Smooth muscle cell of the brain vasculature (primary cell): ENCODE data around the gene MYEOV.

Experiments used
- DNase-seq: peaks from one replicate; pipeline ENCODE4 v3.0.0-alpha.2; 2012; ENCODE audit warnings: low read depth, low spot score

The MYEOV gene

DNA sequence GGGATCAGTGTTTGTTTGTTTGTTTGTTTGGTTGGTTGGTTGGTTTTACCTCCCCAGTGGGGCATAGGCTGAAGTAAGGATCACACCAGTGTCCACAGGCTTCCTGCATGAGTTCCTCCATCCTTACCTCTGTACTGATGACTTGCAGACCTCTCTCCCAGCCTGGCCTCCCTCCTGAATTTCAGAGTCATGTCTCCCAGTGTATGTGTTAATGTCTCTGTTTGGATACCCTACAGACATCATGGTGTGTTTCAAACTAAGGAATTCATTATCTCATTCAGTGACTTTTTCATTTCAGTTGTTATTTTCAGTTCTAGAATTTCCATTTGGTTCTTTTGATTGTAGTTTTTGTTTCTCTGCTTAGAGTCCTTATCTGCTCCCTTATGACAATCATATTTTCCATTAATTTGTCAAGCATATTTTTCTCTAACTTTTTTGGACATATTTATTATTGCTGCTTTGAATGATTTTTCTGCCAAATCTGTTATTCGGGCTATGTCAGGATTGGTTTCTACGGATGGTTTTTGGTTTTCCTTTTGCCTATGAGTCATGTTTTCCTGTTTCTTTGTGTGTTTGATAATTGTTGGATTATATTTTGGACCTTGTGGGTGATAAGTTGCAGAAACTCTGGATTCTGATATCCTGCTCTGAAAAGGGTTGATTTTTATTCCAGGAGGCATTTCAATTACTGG lies 23.6 kb downstream of the MYEOV start:
- DNase-seq, result no peak

DNA sequence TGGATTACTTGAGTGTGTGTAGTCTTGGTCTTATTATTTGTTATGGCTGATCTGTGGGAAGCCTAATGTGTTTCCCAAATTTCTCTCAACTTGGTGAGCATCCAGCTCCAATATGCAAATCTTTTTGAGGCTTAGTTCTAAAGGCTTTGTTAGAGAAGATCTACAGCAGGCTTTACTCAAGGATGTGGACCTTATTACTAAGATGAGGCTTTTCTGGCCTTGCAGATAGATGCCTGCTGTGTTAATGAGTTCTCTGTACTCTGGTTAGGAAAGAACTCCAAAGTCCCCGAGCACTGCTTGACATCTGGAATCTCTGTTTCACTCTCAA lies 24.1 kb downstream of the MYEOV start:
- no peak for DNase-seq

DNA sequence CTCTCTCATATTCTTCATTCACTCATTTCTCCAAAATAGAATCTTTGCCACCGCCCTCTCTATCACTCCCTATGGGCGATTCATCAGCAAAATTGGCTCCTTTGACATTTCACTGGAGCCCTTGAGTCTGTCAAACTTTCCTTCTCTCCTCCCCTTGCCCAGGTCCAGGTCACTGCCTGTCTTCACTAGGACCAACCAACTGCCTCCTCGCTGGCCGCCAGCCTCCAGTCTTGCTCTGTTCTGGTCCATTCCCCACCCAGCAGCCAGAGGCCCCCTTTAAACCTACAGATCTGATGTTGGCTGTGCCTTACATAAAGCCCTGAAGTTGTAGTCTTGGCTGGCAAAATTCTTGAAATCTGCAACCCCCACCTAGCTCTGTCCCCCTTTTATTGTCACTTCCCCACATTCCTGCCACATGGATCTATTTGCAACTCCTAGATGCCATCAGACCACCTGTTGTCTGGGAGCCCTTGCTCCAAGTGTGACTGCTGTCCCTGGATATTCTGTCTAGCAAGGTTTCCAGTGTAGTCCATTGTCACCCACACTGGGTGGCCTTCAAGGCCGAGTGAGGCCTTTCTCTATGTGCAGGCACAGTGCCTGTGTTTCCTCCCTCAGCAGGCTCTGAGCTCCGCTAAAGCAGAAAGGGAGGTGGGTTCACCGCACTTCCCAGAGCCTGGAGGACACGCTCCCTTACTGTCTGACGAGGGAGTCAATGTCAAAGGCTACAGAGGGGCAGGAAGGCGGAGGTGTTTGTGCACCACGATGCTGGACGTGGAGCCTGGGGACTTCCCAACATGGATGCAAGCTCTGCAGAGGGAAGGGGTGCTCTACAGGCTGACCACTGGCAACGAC lies 25.5 kb downstream of the MYEOV start:
- DNase-seq, result no peak

DNA sequence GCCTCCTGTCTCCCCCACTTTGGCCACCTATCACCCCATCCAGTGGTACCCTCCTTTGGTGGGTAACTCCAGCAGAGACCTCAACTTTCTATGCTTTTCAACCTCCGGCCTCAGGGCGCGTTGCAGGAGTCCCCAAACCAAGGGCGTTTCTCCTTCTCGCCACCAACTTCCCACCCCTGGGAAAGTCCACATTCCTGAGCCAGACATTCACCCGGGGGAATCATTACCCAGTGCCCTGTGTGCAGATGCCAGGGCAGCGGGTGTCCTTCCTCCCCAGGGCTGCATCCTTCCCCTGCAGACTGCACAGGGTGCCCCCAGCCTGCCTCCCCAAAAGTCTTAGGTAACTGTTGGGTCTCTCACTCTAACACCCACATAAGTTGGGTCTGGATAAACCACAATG lies 26.4 kb downstream of the MYEOV start:
- no peak for DNase-seq

DNA sequence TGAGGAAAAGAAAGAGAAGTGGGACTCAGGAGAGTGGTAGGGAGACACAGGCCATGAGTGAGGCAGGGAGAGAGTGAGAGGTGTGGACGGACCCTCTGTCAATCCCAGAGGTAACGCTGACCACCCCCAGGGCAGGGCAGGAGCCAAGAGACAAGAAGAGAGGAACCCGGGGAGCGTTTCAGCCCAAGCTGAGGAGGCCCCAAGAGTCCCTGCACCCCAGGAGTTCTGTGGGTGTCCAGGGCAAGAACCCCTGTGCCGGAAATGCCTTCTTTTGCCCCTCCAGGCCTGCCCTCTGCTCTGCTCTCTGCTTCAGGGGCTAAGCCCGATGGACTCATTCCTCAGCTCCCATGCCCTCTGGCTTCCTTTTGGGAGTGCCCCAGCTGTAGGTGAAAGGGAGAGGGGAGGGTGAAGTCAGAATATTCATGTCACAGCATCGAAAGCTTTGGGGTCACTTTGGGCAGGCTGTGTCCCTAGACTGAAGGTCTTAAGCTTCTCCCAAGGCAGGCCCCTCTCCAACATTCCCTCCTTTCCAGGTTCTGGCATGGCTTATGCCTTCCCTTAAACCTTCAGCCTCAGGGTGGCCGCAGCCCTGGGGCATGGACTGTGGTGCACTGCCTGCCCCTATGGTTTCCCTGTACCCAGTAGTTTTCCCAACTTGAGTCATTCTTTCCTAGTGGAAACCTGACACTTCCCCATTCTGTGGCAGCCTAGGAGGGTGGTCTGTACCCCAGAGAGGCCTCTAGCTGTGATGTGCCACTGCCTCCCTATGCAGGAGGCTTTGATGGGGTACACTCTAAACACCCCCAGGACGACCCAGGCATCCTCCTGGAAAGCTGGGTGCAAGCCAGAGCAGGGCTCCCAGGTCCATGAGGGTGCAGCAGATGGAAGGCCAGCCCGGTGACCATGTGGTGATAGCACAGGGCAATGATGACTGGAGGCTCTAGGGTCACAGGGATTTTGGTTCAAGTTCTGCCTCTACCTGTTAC lies 27.1 kb downstream of the MYEOV start:
- DNase-seq, result no peak

DNA sequence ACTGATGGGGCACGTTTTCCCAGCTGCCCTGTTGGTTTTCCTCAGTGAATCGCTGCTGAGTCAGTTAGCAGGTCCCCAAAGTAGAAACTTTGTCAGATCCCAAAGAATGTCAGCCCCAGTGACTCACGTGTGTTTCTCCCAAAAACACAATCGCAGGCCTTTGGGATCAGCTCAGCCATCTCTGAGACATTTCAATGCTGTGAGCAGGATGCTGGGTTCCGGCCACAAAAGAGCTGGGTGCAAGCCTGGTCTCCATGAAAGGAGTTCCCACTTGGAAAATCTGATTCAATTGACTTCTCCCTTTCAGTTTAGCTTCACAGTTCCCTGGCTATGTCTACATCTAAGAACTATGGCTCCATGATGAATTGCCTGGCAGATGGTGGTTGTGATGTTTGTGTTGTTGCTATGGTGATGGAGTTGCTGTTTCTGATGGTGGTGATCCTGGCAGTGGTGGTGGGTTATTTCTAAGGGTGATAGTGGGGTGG lies 28.0 kb downstream of the MYEOV start:
- DNase-seq, result no peak

DNA sequence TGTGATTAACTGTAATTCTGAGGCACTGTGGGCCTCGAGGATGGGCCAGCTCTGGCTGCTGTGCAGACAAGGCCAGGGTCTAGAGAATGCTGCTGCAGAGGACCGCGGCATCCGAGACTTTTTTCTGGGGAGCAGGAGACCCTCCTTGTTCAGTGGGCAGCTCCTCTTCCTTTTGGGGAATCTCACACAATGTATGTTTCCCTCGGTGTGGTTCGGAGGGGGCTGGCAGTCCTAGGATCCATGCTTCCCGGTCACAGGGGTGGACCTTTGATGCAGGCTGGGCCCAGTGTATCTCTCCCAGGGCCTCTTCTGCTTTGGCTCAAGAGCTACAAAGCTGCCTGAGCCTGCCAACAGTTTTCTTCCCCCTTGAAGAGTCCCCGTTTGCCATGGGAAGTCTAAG lies 31.5 kb downstream of the MYEOV start:
- no peak for DNase-seq

DNA sequence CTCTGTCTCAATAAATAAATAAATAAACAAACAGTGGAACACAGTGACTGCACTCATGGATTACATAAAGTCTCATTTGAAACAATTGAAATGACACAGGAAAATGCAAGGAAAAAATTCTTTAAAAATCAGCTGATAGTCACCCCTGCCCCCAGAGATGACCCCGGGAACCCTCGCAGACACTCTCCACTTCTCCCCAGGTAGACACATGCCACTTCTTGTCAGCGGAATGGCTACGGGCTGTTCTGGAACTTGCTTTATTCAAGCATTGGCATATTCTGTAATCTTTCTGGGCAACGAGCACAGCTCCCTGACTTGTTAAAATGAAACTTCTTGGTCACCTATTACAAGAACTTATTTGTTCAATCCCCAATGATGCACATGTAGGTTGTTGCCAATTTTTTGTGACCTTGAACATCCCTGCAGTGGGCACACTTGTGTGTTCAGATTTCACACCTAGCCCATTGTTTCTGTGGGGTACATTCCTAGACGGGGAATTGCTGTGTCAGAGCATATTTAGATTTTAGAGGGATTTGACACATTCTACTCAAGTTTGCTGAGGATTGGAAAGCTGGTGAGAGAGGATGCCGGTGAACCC lies 32.8 kb downstream of the MYEOV start:
- no peak for DNase-seq

DNA sequence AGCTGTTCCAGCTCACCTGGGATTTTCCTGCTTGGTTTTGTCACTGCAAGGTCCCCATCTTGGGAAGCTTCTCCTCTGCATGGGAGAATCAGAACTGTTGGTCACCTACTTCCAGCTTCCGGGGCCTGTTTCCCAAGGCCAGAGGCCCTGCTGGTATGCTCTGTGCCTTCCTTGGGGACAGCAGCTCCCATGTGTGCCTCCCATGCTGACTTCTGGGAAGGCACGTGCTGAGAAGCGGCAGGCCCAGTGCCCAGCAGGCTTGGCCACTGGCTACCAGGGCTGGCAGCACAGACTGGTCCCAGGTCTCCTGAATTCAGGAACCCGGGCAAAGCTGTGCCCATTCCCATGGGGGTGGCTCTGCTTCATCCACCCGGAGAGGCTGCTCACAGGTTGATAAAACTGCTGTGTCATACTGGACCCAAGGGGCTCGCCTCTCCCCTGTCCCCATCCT lies 33.8 kb downstream of the MYEOV start:
- no peak for DNase-seq

DNA sequence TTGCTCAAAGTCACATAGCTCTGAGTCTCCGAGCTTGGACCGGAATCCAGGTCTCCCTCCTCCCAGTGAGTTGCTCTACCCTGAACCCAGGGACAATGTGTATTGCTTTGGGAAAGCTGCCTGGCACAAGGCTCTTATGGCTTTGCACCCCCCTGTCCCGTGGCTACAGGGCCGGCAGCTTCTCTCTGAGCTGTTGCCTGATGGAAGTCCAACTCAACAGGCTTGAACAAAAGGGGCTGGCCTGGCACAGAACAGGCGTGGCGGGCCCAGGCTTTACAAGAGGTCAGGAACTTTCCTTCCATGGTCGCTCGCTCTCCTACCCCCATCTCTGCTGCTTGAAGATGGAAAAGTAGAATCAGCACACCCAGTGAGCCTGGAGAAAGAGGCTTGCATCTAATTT lies 34.3 kb downstream of the MYEOV start:
- no peak for DNase-seq

DNA sequence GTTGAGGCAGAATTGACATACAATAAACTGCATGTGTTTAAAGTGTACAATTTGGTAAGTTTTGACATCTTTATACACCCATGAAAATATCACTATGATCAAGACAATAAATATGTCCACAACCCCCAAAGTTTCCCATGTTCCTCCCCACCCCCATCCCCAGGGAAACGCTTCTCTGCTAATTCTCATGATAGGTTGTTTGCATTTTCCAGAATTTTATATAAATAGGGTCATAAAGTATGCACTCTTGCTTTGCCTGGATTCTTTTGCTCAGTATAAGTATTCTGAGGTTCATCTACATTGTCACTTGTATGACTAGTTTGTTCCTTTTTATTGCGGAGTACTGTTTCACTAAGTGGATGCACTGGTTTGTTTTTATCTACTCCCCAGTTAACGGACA lies 35.6 kb downstream of the MYEOV start:
- no peak for DNase-seq

DNA sequence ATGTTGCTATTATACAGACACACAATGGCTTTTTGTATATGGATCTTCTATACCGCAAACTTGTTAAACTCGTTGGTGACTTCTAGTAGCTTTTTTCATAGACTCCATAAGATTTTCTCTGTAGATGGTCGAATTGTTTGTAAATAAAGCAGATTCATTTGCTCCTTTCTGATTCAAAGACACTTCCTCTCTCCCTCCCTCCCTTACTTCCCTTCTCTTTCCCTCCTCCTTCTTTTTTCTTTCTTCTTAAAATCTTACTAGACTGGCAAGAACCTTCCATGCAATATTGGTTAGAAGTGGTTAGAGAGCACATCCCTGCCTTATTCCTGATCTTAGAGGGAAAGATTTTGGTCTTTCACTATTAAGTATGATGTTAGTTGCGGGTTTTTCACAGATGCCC lies 36.4 kb downstream of the MYEOV start:
- DNase-seq, result no peak

DNA sequence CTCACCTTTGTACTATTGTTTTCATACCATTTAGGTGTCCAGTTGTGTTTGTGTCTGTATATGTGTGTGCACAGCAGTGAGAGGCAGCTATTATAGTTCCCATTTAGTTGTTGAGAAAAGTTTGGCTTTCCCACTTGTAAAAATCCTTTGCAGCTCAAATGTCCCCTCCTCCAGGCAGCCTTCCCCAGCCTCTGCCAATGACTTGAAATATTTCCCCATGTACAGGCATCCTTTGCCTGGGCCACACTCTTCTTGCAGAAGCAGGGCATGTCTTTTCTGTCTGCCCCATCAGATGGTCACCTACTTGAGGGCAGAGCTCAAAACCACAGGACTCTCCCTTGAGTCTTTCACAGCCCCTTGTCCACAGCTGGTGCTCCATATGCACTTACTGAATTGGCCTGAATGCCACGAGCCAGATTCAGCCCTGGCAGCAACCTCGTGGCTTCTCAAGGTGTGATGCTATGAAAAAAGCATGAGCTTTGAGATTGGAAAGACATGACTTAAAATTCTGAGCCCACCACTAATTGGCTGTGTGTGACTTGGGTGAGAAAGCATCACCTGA lies 39.3 kb downstream of the MYEOV start:
- DNase-seq, result no peak

DNA sequence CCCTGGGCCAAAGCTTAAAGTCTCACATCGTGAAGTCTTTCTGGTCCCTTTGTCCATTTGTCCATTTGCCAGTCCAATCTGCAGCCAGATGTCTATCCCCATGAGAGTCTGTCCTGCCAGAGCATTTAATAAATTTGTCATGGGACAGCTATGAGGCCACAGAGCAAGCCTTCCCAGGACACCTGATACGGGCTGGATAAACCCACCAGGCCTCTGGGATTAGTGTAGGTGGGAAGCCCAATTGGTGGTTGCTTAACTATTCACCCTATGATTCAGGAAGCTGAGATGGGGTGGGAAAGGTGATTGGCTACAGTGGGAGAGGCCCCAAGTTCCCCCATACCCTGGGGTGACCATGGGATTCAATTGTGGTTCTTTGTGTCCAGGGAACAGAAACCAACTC lies 39.9 kb downstream of the MYEOV start:
- no peak for DNase-seq

DNA sequence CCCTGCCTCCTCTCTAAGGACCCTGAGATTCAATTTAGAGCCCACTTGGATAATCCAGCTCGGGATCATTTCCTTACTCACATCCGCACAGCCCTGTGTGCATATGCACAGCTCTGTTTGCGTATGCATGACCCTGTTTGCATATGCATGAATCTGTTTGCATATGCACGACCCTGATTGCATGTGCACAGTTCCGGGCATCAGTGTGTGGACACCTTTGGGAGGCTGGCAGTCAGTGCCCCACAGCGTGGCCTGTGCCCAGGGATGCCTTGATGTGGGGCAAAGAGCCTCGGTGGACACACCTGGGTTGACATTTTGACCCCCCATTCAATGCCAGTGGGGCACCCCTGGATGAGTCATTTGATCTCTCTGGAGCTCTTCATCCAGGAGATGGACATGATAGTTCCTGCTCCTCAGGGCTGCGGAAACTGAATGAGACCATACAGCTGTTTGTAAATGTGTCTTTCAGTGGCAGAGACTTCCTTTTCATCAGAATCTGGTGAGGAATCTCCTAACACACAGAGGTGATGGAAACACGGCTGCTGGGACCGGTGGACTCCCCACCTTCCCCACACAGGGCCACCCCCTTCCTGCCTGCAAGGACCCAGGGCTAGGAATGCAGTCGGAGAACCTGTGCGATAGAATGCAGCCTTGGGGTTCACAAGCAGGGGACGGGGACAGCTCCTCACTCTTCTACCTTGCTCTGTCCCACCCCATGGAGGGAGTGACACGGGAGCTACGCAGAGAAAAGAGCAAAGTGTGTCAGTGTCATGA lies 41.2 kb downstream of the MYEOV start:
- no peak for DNase-seq

DNA sequence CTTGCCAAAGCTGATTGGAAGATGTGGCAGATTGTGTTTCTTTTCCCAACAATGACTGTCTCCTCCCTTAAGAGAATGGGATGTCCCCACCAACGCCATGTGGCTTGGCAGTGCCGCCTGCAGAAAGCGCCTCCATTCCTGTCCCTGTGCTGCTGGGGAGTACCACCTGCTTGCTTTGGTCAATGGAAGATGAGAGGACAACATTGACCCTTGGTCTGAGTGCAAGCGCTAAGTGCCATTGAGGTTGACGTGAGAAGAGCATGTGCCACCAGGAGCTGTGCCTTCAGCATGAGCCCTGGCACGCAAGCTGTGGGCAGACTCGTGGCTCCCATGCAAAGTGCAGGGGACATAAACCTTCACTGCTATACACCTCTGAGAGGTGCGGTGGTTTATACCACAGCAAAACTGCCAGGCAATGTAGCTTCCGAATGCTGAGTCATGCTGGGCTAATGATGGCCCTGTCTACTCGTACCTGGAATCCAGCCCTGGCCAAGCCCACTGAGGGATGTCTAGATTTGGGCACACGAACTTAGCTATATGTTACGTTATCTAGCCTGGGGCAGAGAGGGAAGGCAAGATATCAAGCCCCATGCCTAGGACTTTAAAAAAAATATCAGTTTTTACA lies 41.9 kb downstream of the MYEOV start:
- no peak for DNase-seq

DNA sequence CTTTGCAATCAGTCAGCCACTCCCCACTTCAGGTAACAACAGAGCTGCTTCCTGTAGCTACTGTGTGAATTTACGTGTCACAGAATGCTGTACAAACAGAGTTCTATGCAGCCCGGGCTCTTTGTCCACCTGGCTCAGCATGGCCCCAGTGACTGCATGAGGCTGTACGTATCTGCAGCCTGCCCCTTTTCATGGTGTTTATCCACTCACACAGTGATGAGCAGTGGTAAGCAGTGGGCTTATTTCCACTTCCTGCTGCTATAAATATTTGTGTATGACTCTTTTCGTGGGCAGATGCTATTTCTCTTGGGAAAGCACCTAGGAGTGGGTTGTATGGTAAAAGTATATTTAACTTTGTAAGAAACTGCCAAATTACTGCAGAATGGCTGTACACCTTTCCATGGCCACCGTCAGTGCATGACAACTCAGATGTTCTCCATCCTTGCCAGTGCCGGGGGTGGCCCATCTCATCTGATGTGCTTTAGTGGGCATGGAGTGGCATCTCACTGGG lies 43.3 kb downstream of the MYEOV start:
- no peak for DNase-seq

DNA sequence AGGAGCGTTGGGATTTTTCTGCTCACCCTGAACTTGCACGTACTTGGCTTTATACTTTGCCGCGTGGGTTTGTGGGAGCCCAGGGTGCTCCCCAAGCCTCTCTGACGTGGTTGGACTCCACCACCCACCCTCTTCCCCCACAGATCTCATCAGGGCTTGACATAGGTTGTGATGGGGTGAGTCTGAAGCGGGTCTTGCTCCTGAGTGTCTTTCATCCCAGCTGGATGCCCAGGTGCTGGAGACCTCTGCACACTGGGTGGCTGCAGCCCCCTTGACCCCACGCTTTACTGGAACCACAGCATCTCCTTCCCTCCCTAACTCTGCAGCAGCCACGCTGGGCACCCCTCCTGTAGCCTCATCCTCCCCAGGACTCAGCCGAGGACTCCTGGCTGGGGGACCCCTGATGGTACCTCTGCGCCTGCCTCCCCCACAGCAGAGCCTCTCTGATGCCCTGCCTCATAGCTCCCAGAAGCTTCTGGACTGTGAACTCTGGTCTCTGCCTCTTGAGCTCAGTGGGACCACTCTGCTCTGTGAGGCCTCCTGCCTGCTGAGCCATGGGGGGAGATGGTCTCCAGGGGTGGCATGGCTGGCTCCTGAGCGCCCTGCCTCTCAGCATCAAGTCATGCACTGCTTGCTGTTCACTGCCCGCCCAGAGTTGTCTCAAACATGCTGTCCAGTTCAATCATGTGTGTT lies 45.2 kb downstream of the MYEOV start:
- DNase-seq, result no peak

DNA sequence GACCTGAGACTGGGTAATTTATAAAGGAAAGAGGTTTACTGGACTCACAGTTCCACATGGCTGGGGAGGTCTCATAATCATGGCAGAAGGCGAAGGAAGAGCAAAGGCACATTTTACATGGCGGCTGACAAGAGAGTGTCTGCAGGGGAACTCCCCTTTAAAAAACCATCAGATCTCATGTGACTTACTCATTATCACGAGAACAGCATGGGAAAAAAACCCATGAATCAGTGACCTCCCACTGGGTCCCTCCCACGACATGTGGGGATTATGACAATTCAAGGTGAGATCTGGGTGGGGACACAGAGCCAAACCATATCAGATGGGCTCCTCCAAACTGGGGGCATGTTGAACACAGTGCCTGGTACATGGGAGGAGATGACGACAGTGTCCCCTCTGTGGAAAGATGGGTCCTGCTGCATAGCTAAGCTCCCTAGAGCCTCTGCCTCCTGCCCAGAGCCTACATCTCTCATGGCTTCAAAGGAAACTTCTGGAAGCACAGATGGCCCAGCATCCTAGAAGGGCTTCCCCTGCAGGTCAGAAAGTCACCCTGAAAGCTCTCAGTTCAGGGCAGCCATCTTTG lies 46.1 kb downstream of the MYEOV start:
- no peak for DNase-seq
